CD4-positive, alpha-beta T cell (primary cell): ENCODE results near the gene WDR88. TPM values are rescaled to one million over a fixed set of nuclear protein-coding genes. Genes with fewer than 3 reads are reported as not detected.
"Not testable (repeated sequence)": the region's sequence is repeated elsewhere in the genome, so short reads cannot be mapped to it uniquely, and the experiment has no call there.

Experiments
- ATAC-seq: fragments of 200-7000 bp; cut with Tn5 transposase; one replicate; pipeline ENCODE4 v1.10.0; 2022; ENCODE audit warnings: mild to moderate bottlenecking; ENCODE audit not compliant: poor library complexity
- CTCF ChIA-PET: fragments of 350-600 bp; sonication (Branson Sonifier 250); formaldehyde crosslinking; loops from one replicate; lab custom pipeline; 2021; ENCODE audit warnings: antibody characterized with exemption, inconsistent platforms; lab: Charles Lee
- POLR2A ChIA-PET: fragments of 350-600 bp; sonication (Branson Sonifier 250); formaldehyde crosslinking; loops from one replicate; lab custom pipeline; 2021; ENCODE audit warnings: antibody characterized with exemption, inconsistent platforms; lab: Charles Lee
- DNase-seq, 14 experiments: peaks; one replicate each; pipeline ENCODE4 v3.0.0-alpha.2; 2013 to 2020; ENCODE audit warnings: mixed read lengths in 2 of 14
- H3K27ac ChIP-seq, 2 donors: one replicate each; pipeline versions ENCODE4 v1.5.1 to v1.7.0; 2013; ENCODE audit warnings: low read length in 2 of 2, low read depth in 1 of 2, mild to moderate bottlenecking in 1 of 2
- H3K27me3 ChIP-seq, 2 experiments: 1 replicate in 1 of 2; 2 replicates in 1 of 2; pipeline versions ENCODE4 v1.6.1 to v1.7.0; 2013; ENCODE audit warnings: low read length in 2 of 2, control low read depth in 1 of 2, mild to moderate bottlenecking in 1 of 2, moderate library complexity in 1 of 2; ENCODE audit not compliant: insufficient read depth in 2 of 2, control insufficient read depth in 1 of 2
- H3K36me3 ChIP-seq: one replicate; pipeline ENCODE4 v1.6.1; 2013; ENCODE audit warnings: low read length, control low read depth; ENCODE audit not compliant: insufficient read depth
- H3K4me1 ChIP-seq: one replicate; pipeline ENCODE4 v1.6.1; 2013; ENCODE audit warnings: low read length, control low read depth; ENCODE audit not compliant: insufficient read depth
- H3K4me3 ChIP-seq: one replicate; pipeline ENCODE4 v1.5.1; 2013; ENCODE audit warnings: mild to moderate bottlenecking, low read length, moderate library complexity
- H3K9me3 ChIP-seq, 2 experiments: 1 replicate in 1 of 2; 2 replicates in 1 of 2; pipeline versions ENCODE4 v1.6.1 to v1.7.0; 2013; ENCODE audit warnings: low read length in 2 of 2, mild to moderate bottlenecking in 2 of 2, control low read depth in 1 of 2, moderate library complexity in 1 of 2; ENCODE audit not compliant: control insufficient read depth in 1 of 2, insufficient read depth in 1 of 2
- H3K27ac Mint-ChIP-seq: one replicate; pipeline ENCODE4 v1.8.0; 2020; ENCODE audit warnings: mixed read lengths
- H3K27me3 Mint-ChIP-seq: one replicate; pipeline ENCODE4 v1.8.0; 2021; ENCODE audit warnings: mixed read lengths
- H3K36me3 Mint-ChIP-seq: one replicate; pipeline ENCODE4 v1.8.0; 2021; ENCODE audit warnings: low read depth, mixed read lengths
- H3K4me1 Mint-ChIP-seq: one replicate; pipeline ENCODE4 v1.8.0; 2021; ENCODE audit warnings: low read depth, mixed read lengths
- H3K4me3 Mint-ChIP-seq: one replicate; pipeline ENCODE4 v1.8.0; 2020; ENCODE audit warnings: mild to moderate bottlenecking, mixed read lengths
- H3K9me3 Mint-ChIP-seq: one replicate; pipeline ENCODE4 v1.8.0; 2020; ENCODE audit warnings: mixed read lengths
- intact Hi-C, 2 experiments: fragments of 100-400 bp; cut with DNase I in 1 of 2; cut with micrococcal nuclease in 1 of 2; formaldehyde crosslinking; loops; one replicate each; pipeline versions ENCODE4 v1.15.1 to v1.9.0; 2023 to 2025; cut with DNase I, micrococcal nuclease
- total RNA-seq, 174 experiments: library from RNA in 2 of 174; stranded (reverse) in 2 of 174; gene quantifications; one replicate each; pipeline ENCODE4 v1.2.3 and lab custom pipeline; 2021 to 2026
- TF ChIP-seq, protein P1 (sequence below): fragments of 200-600 bp; IDR thresholded peaks from one replicate; pipeline ENCODE4 v1.8.0; 2022; ENCODE audit warnings: antibody characterized with exemption, mild to moderate bottlenecking

Gene WDR88
- total RNA-seq, 2 experiments from 2014 or later: not detected

- POLR2A ChIA-PET: no interaction called here
- DNase-seq: no peak
- CTCF ChIA-PET: no interaction called here
- Mint-ChIP-seq H3K4me1 (peaks cover 4% of the 10 kb centered on the region), H3K27ac (no peak overlapping the region), H3K4me3 (no peak overlapping the region), H3K27me3 (peaks cover 34% of the 10 kb centered on the region), H3K36me3 (no peaks in the 10 kb centered on the region), H3K9me3 (no peaks in the 10 kb centered on the region)
- H3K27me3 ChIP-seq: peaks cover 21 to 25% of the 10 kb centered on the region in 2 experiments
- no peak overlapping the region for H3K27ac ChIP-seq
- ATAC-seq: no peak
- TF ChIP-seq, protein P1, sequence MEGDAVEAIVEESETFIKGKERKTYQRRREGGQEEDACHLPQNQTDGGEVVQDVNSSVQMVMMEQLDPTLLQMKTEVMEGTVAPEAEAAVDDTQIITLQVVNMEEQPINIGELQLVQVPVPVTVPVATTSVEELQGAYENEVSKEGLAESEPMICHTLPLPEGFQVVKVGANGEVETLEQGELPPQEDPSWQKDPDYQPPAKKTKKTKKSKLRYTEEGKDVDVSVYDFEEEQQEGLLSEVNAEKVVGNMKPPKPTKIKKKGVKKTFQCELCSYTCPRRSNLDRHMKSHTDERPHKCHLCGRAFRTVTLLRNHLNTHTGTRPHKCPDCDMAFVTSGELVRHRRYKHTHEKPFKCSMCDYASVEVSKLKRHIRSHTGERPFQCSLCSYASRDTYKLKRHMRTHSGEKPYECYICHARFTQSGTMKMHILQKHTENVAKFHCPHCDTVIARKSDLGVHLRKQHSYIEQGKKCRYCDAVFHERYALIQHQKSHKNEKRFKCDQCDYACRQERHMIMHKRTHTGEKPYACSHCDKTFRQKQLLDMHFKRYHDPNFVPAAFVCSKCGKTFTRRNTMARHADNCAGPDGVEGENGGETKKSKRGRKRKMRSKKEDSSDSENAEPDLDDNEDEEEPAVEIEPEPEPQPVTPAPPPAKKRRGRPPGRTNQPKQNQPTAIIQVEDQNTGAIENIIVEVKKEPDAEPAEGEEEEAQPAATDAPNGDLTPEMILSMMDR: no peak
- intact Hi-C loops: no loop called here
- no peak overlapping the region for H3K4me3 ChIP-seq
- no peaks in the 10 kb centered on the region for H3K36me3 ChIP-seq
- peaks cover 0 to 8% of the 10 kb centered on the region in 2 experiments for H3K9me3 ChIP-seq
- peaks cover 4% of the 10 kb centered on the region for H3K4me1 ChIP-seq
These were observed 88.8 kb downstream of the WDR88 start for GRCh38 chr19:33220735-33221134.

DNA sequence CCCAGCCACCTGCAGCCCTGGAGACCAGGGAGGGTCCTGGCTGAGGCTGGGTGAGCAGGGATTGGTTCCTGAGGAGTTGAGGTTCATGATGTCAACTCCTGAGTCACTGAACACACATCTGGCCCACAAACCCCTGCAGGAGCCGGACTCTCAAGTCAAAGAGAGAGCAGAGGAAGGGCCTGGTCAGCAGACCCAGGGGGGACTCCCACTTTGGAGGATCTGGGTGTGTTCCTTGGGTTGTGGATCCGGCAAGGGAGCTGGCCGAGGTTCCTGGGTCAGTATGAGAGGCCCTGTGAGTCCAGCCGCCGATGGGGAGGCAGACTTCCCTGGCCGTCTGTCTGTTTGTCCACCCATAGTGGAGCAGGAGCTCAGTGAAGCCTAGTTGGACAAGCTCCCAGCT lies 89.7 kb downstream of the WDR88 start:
- H3K9me3 ChIP-seq: peaks cover 0 to 8% of the 10 kb centered on the region in 2 experiments
- ATAC-seq (no peak), DNase-seq (no peak)
- intact Hi-C loops: no loop called here
- Mint-ChIP-seq H3K9me3 (no peaks in the 10 kb centered on the region), H3K36me3 (no peaks in the 10 kb centered on the region), H3K27me3 (peaks cover 42% of the 10 kb centered on the region), H3K27ac (no peak overlapping the region), H3K4me3 (no peak overlapping the region), H3K4me1 (peaks cover 12% of the 10 kb centered on the region)
- no peaks in the 10 kb centered on the region for H3K36me3 ChIP-seq
- no peak overlapping the region for H3K27ac ChIP-seq
- TF ChIP-seq, protein P1: no peak
- ChIA-PET POLR2A (no interaction called here), CTCF (no interaction called here)
- H3K27me3 ChIP-seq: peaks cover 28 to 33% of the 10 kb centered on the region in 2 experiments
- H3K4me1 ChIP-seq: peaks cover 12% of the 10 kb centered on the region
- no peak overlapping the region for H3K4me3 ChIP-seq

DNA sequence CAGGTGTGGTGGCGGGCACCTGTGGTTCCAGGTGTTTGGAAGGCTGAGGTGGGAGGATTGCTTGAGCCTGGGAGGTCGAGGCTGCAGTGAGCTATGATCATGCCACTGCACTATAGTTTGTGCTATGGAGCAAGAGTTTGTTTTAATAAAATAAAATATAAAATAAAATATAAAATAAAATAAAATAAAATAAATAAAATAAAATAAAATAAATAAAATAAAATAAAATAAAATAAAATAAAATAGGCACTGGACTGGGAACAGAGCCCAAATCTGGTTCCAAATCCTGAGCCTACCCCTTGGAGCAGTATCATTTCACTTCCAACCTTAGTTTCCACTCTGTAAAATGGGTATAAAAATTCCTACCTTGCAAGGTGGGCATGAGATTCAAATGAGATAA lies 90.3 kb downstream of the WDR88 start:
- H3K27me3 ChIP-seq: peaks cover 31 to 37% of the 10 kb centered on the region in 2 experiments
- H3K9me3 ChIP-seq: peaks cover 2 to 12% of the 10 kb centered on the region in 2 experiments
- POLR2A ChIA-PET, H3K27ac Mint-ChIP-seq, H3K4me3 ChIP-seq, H3K9me3 Mint-ChIP-seq, H3K36me3 Mint-ChIP-seq, H3K4me3 Mint-ChIP-seq, CTCF ChIA-PET, intact Hi-C loops, H3K36me3 ChIP-seq, ATAC-seq, DNase-seq, H3K27ac ChIP-seq: not testable (repeated sequence)
- H3K27me3 Mint-ChIP-seq: peaks cover 46% of the 10 kb centered on the region
- H3K4me1 ChIP-seq: peaks cover 16% of the 10 kb centered on the region
- H3K4me1 Mint-ChIP-seq: peaks cover 12% of the 10 kb centered on the region
